ENCODE measurements around the gene BLNK. TPM values are rescaled to one million over a fixed set of nuclear protein-coding genes. Genes with fewer than 3 reads are reported as not detected.

Gene BLNK
- total and polyA plus RNA-seq, 9 of the 15 experiments (the other 6 are each of a cell fraction or from before 2014, with no cell fraction given) = not detected

DNA sequence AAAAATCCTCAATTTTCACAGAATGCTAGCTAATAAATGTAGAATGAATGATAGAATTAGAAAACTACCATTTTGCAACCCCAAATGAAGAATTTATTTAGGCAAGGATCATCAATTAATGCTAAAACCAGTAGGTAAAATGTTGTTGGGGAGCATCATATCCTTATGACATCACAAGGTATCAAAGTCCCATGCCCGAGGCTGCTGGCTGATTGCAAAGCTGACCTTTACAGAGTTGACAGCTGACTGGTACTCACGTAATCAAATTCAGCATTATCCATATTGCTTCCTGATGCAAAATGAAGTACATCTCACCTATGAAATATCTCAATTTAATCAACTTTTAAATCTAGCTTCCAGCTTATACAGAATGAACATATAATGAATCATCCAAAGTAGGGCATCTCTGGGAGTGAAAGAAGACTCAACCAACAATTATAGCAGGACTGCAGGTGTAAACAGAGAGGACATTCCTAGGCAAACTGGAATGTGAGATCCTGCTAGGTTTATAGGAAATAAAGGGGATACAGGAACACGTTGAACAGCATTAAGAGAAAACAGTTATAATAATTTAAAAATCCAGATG is 10.2 kb upstream of the BLNK start:
- Histone ChIP-seq H4K20me1 (replicated peaks; ENCODE audit: control insufficient read depth, insufficient read depth, low read length) (no peaks in the 10 kb centered on the region), H3K27ac (ENCODE audit: extremely low read depth, low read depth, low read length) (no peak overlapping the region), H3K9ac (ENCODE audit: insufficient read depth in 1 of 2, low read depth in 2 of 2, low read length in 2 of 2) (no peak overlapping the region), H3K4me1 (replicated peaks in 1 of 2; ENCODE audit: control insufficient read depth in 2 of 2, insufficient read depth in 2 of 2, low read length in 2 of 2) (no peaks in the 10 kb centered on the region), H3K4me2 (ENCODE audit: insufficient read depth, low read length) (no peak overlapping the region), H3K79me2 (ENCODE audit: control insufficient read depth, insufficient read depth, low read length) (no peaks in the 10 kb centered on the region), H3K9me3 (replicated peaks; ENCODE audit: control insufficient read depth, insufficient read depth, low read depth, low read length) (no peaks in the 10 kb centered on the region), H3K4me3 (no peak overlapping the region), H3K36me3 (ENCODE audit: control insufficient read depth, insufficient read depth, low read length) (no peaks in the 10 kb centered on the region), H2AFZ (ENCODE audit: low read depth, low read length) (no peak overlapping the region), H3K27me3 (ENCODE audit: control insufficient read depth in 2 of 2, insufficient read depth in 2 of 2, low read length in 2 of 2) (peaks cover 0 to under 1% of the 10 kb centered on the region in 2 experiments; a peak in 2 of 5 replicates), H3K9me1 (ENCODE audit: control insufficient read depth, insufficient read depth, low read length) (no peaks in the 10 kb centered on the region)
- in situ Hi-C loops (cut with MboI) (no loop called here), intact Hi-C loops (cut with micrococcal nuclease) (no loop called here)
- no peak for DNase-seq (ENCODE audit: extremely low read depth in 1 of 4, low spot score in 3 of 4)
- no peak for ATAC-seq
- WGBS (ENCODE audit: insufficient coverage, low coverage, missing lambda C conversion rate) = 0% methylated on average over 3 of the region's 3 CpGs
- no TSS peak for BruUV-seq (replicated peaks)
- no peak for TF ChIP-seq ZNF311 (CRISPR knock-in tag; IDR thresholded peaks at IDR 0.05)
- TF ChIP-seq ZKSCAN1 (IDR thresholded peaks at IDR 0.05; ENCODE audit: low read depth, low read length) = no peak
- no peak for TF ChIP-seq ZBTB9 (CRISPR knock-in tag; IDR thresholded peaks at IDR 0.05)
- TF ChIP-seq ZC3H8 (IDR thresholded peaks at IDR 0.05) = no peak
- TF ChIP-seq ILF3 (IDR thresholded peaks at IDR 0.05; ENCODE audit: borderline replicate concordance) = no peak
- TF ChIP-seq SREBF2 (CRISPR knock-in tag; IDR thresholded peaks at IDR 0.05) = no peak
- no peak for TF ChIP-seq EP300 (IDR thresholded peaks at IDR 0.05; ENCODE audit: low read length)
- TF ChIP-seq KLF16 (IDR thresholded peaks at IDR 0.05) = no peak
- no peak for TF ChIP-seq KDM4B (IDR thresholded peaks at IDR 0.05; ENCODE audit: borderline replicate concordance in 2 of 2, low read depth in 1 of 2)
- TF ChIP-seq NCOA2 (IDR thresholded peaks at IDR 0.05; ENCODE audit: partially characterized antibody in 2 of 2) = no peak
- no peak for TF ChIP-seq ZNF24 (IDR thresholded peaks at IDR 0.05)
- no peak for TF ChIP-seq ARID1B (IDR thresholded peaks at IDR 0.05)
- TF ChIP-seq, protein P1, sequence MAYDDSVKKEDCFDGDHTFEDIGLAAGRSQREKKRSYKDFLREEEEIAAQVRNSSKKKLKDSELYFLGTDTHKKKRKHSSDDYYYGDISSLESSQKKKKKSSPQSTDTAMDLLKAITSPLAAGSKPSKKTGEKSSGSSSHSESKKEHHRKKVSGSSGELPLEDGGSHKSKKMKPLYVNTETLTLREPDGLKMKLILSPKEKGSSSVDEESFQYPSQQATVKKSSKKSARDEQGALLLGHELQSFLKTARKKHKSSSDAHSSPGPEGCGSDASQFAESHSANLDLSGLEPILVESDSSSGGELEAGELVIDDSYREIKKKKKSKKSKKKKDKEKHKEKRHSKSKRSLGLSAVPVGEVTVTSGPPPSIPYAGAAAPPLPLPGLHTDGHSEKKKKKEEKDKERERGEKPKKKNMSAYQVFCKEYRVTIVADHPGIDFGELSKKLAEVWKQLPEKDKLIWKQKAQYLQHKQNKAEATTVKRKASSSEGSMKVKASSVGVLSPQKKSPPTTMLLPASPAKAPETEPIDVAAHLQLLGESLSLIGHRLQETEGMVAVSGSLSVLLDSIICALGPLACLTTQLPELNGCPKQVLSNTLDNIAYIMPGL (CRISPR knock-in tag; IDR thresholded peaks at IDR 0.05) = no peak
- TF ChIP-seq BCL6 (CRISPR knock-in tag; IDR thresholded peaks at IDR 0.05) = no peak
- TF ChIP-seq, protein P2, sequence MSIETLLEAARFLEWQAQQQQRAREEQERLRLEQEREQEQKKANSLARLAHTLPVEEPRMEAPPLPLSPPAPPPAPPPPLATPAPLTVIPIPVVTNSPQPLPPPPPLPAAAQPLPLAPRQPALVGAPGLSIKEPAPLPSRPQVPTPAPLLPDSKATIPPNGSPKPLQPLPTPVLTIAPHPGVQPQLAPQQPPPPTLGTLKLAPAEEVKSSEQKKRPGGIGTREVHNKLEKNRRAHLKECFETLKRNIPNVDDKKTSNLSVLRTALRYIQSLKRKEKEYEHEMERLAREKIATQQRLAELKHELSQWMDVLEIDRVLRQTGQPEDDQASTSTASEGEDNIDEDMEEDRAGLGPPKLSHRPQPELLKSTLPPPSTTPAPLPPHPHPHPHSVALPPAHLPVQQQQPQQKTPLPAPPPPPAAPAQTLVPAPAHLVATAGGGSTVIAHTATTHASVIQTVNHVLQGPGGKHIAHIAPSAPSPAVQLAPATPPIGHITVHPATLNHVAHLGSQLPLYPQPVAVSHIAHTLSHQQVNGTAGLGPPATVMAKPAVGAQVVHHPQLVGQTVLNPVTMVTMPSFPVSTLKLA (conservative IDR thresholded peaks at IDR 0.05) = no peak
- TF ChIP-seq MCM3 (IDR thresholded peaks at IDR 0.05) = no peak
- no peak for TF ChIP-seq ZFP36 (IDR thresholded peaks at IDR 0.05; ENCODE audit: low read depth, low read length, partially characterized antibody)
- ChIA-PET POLR2A (no interaction called here), CTCF (ENCODE audit: low intra/inter-chr PET ratio) (no interaction called here)
- FAIRE-seq = no peak

All from K562 (cell line).